Heart left ventricle (tissue), 13 donors: ENCODE data around the gene UBE2Q2.

Experiments
- CTCF ChIP-seq, 12 donors: fragments of 200-600 bp; sonication (generic) in 4 of 12; IDR thresholded peaks; one replicate each; pipeline versions ENCODE4 v1.5.0 to v1.8.0; 2018 to 2022; ENCODE audit warnings: antibody characterized with exemption in 12 of 12, mild to moderate bottlenecking in 5 of 12
- POLR2A ChIP-seq, 2 donors: fragments of 450-650 bp; IDR thresholded peaks; one replicate each; pipeline ENCODE4 v1.6.1; 2017; ENCODE audit warnings: antibody characterized with exemption in 2 of 2, mild to moderate bottlenecking in 2 of 2, moderate library complexity in 2 of 2
- donor health status: ischemic (EF 13 %, LVEDD 7.1; RV severe dilation, severe dysfunction).
- donor health status: DM: no; HTN: yes; CAD: no.
- donor health status: DM: no; HTN: no; CAD: no.
- donor health status: ischemic (EF 25% LVEDD 6.9; RV normal size, moderate dysfunction).
- donor health status: ischemic (EF 25% LVEDD 5.7; RV mildly dilated, moderate dysfunction).
- donor health status: ischemic (EF 35%, LVEDD 5.7; RV mildly dilated, moderate dysfunction).
- donor health status: nonischemic (EF 11% LVEDD 7.7; RV severe dilation, severe dysfunction).
- donor health status: DM: yes; HTN: yes; CAD: no.
- donor health status: PGD.
- donor health status: ischemic (EF 29% LVEDD 5.4; RV normal size, mild dysfunction).
- donor health status: nonischemic (EF 23%, LVEDD 6.1; RV moderate dilation, normal function).

GRCh38 chr15:75810874-75811498 is 32.3 kb upstream of the UBE2Q2 start:
- no peak for TF ChIP-seq CTCF (IDR thresholded peaks at IDR 0.05)
- no peak for TF ChIP-seq POLR2A (IDR thresholded peaks at IDR 0.05)
